Measurements from ENCODE around the gene LPAR1.

The LPAR1 gene

GRCh38 chr9:110872920-110873319 lies 165.3 kb downstream of the LPAR1 start:
- Histone ChIP-seq H3K79me1 (replicated peaks; ENCODE audit: low read length, poor library complexity, severe bottlenecking) (peaks cover 12% of the 10 kb centered on the region), H3K4me3 (ENCODE audit: insufficient read depth in 1 of 2, low read depth in 1 of 2, low read length in 2 of 2) (no peak overlapping the region), H2BK15ac (ENCODE audit: low read depth, poor library complexity, severe bottlenecking) (no peak overlapping the region), H3K36me3 (ENCODE audit: control insufficient read depth in 1 of 2, insufficient read depth in 2 of 2, low read depth in 1 of 2, low read length in 2 of 2) (peaks cover 5 to 73% of the 10 kb centered on the region in 2 experiments), H3K4me1 (ENCODE audit: control insufficient read depth, insufficient read depth, low read depth, low read length) (no peaks in the 10 kb centered on the region), H3K27me3 (ENCODE audit: control insufficient read depth in 1 of 2, insufficient read depth in 1 of 2, low read length in 2 of 2) (no peaks in the 10 kb centered on the region), H3K23ac (ENCODE audit: low read length in 2 of 2) (no peak overlapping the region), H2AK5ac (ENCODE audit: low read length, severe bottlenecking) (no peak overlapping the region), H2BK12ac (ENCODE audit: low read length in 2 of 2) (no peak overlapping the region), H3K9ac (ENCODE audit: low read length) (no peak overlapping the region), H3K27ac (ENCODE audit: low read length, poor library complexity, severe bottlenecking) (no peak overlapping the region), H2BK120ac (ENCODE audit: low read depth, low read length) (no peak overlapping the region), H2BK5ac (ENCODE audit: low read depth, low read length, poor library complexity, severe bottlenecking) (no peak overlapping the region), H3K18ac (ENCODE audit: low read depth in 1 of 2, low read length in 2 of 2) (no peak overlapping the region), H3K4ac (ENCODE audit: low read depth in 1 of 2, low read length in 2 of 2) (no peak overlapping the region), H3K9me3 (ENCODE audit: control insufficient read depth, low read length) (no peaks in the 10 kb centered on the region), H4K8ac (ENCODE audit: low read length) (no peak overlapping the region), H2AFZ (ENCODE audit: low read depth, low read length) (no peak overlapping the region), H4K91ac (ENCODE audit: low read length) (no peak overlapping the region), H3K4me2 (ENCODE audit: low read length, poor library complexity, severe bottlenecking) (no peak overlapping the region), H3K14ac (ENCODE audit: low read length in 2 of 2) (no peak overlapping the region)
- no peak for DNase-seq
- 62% methylated on average over 3 of the region's 6 CpGs for WGBS

- Histone ChIP-seq H2AK5ac (ENCODE audit: low read length, severe bottlenecking) (no peak overlapping the region), H2BK15ac (ENCODE audit: low read depth, poor library complexity, severe bottlenecking) (no peak overlapping the region)
Observed at GRCh38 chr9:110871736-110872135, 166.5 kb downstream of the LPAR1 start.

DNA sequence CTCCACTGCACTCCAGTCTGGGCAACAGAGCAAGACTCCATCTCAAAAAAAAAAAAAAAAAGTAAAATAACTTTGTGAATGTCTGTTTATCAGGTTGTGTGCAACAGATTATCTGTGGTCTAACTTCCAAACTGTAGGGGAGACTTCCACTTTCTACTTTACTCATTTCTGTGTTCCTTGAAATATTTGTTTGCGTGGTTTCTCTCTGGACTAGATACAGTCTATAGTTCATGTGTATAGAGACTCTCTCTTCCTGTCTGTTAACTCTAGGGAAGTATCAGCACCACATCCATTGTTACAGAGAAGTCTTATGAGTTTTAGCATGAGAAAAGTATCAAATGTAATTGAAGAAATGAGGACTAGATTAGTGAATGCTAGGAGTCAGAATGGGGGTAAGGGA lies 168.3 kb downstream of the LPAR1 start:
- no peaks in the 10 kb centered on the region for H3K27me3 ChIP-seq (ENCODE audit: control insufficient read depth in 1 of 2, insufficient read depth in 1 of 2, low read length in 2 of 2)
- H3K27ac ChIP-seq (ENCODE audit: low read length, poor library complexity, severe bottlenecking), result no peak overlapping the region
- no peak overlapping the region for H2BK15ac ChIP-seq (ENCODE audit: low read depth, poor library complexity, severe bottlenecking)
- H2BK5ac ChIP-seq (ENCODE audit: low read depth, low read length, poor library complexity, severe bottlenecking), result no peak overlapping the region
- no peak overlapping the region for H3K4ac ChIP-seq (ENCODE audit: low read depth in 1 of 2, low read length in 2 of 2)
- H3K36me3 ChIP-seq (ENCODE audit: control insufficient read depth in 1 of 2, insufficient read depth in 2 of 2, low read depth in 1 of 2, low read length in 2 of 2), result peaks cover 0 to 64% of the 10 kb centered on the region in 2 experiments
- H3K4me3 ChIP-seq (ENCODE audit: insufficient read depth in 1 of 2, low read depth in 1 of 2, low read length in 2 of 2), result no peak overlapping the region
- H4K8ac ChIP-seq (ENCODE audit: low read length), result no peak overlapping the region
- no CpG with 5 or more reads among the region's 1 CpG for WGBS
- H3K4me2 ChIP-seq (ENCODE audit: low read length, poor library complexity, severe bottlenecking), result no peak overlapping the region
- no peak for DNase-seq
- peaks cover 4% of the 10 kb centered on the region for H3K79me1 ChIP-seq (replicated peaks; ENCODE audit: low read length, poor library complexity, severe bottlenecking)
- H2BK120ac ChIP-seq (ENCODE audit: low read depth, low read length), result no peak overlapping the region
- H4K91ac ChIP-seq (ENCODE audit: low read length), result no peak overlapping the region
- no peak overlapping the region for H3K9ac ChIP-seq (ENCODE audit: low read length)
- no peaks in the 10 kb centered on the region for H3K4me1 ChIP-seq (ENCODE audit: control insufficient read depth, insufficient read depth, low read depth, low read length)
- no peak overlapping the region for H3K18ac ChIP-seq (ENCODE audit: low read depth in 1 of 2, low read length in 2 of 2)
- H2BK12ac ChIP-seq (ENCODE audit: low read length in 2 of 2), result no peak overlapping the region
- H3K14ac ChIP-seq (ENCODE audit: low read length in 2 of 2), result no peak overlapping the region
- H3K9me3 ChIP-seq (ENCODE audit: control insufficient read depth, low read length), result no peaks in the 10 kb centered on the region
- no peak overlapping the region for H2AK5ac ChIP-seq (ENCODE audit: low read length, severe bottlenecking)
- H2AFZ ChIP-seq (ENCODE audit: low read depth, low read length), result no peak overlapping the region
- H3K23ac ChIP-seq (ENCODE audit: low read length in 2 of 2), result no peak overlapping the region

More at GRCh38 chr9:110871736-110872135, 166.5 kb downstream of the LPAR1 start:
- Histone ChIP-seq H3K9ac (ENCODE audit: low read length) (no peak overlapping the region), H3K4me3 (ENCODE audit: insufficient read depth in 1 of 2, low read depth in 1 of 2, low read length in 2 of 2) (no peak overlapping the region), H3K14ac (ENCODE audit: low read length in 2 of 2) (no peak overlapping the region), H3K18ac (ENCODE audit: low read depth in 1 of 2, low read length in 2 of 2) (no peak overlapping the region), H2AFZ (ENCODE audit: low read depth, low read length) (no peak overlapping the region), H3K27me3 (ENCODE audit: control insufficient read depth in 1 of 2, insufficient read depth in 1 of 2, low read length in 2 of 2) (no peaks in the 10 kb centered on the region), H4K8ac (ENCODE audit: low read length) (no peak overlapping the region), H3K36me3 (ENCODE audit: control insufficient read depth in 1 of 2, insufficient read depth in 2 of 2, low read depth in 1 of 2, low read length in 2 of 2) (peaks cover 5 to 72% of the 10 kb centered on the region in 2 experiments), H3K4me1 (ENCODE audit: control insufficient read depth, insufficient read depth, low read depth, low read length) (no peaks in the 10 kb centered on the region), H3K27ac (ENCODE audit: low read length, poor library complexity, severe bottlenecking) (no peak overlapping the region), H2BK5ac (ENCODE audit: low read depth, low read length, poor library complexity, severe bottlenecking) (no peak overlapping the region), H3K23ac (ENCODE audit: low read length in 2 of 2) (no peak overlapping the region), H3K4me2 (ENCODE audit: low read length, poor library complexity, severe bottlenecking) (no peak overlapping the region), H3K79me1 (replicated peaks; ENCODE audit: low read length, poor library complexity, severe bottlenecking) (peaks cover 9% of the 10 kb centered on the region), H2BK12ac (ENCODE audit: low read length in 2 of 2) (no peak overlapping the region), H2BK120ac (ENCODE audit: low read depth, low read length) (no peak overlapping the region), H4K91ac (ENCODE audit: low read length) (no peak overlapping the region), H3K4ac (ENCODE audit: low read depth in 1 of 2, low read length in 2 of 2) (no peak overlapping the region), H3K9me3 (ENCODE audit: control insufficient read depth, low read length) (no peaks in the 10 kb centered on the region)
- WGBS, result 100% methylated on average over 1 of the region's 1 CpG
- DNase-seq, result no peak

DNA sequence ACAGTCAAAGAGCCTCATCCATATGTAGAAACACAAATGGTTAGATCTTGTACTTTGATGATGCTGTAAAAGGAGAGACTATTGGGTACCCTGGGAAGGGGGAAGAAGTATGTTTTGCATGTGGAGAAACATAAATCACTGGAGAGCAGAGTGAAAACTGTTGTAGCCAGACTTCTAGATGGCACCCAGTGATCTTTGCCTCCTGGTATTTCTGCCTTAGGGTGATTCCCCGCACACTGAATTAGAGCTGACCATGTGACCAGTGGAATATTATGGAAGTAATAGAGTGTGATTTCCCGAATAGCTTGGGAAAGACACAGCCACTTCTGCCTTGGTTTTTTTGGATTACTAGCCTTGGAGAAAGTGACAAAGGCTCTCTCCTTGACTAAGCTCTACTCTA lies 174.3 kb downstream of the LPAR1 start:
- DNase-seq, result no peak
- no peak overlapping the region for H3K23ac ChIP-seq (ENCODE audit: low read length in 2 of 2)
- H3K14ac ChIP-seq (ENCODE audit: low read length in 2 of 2), result no peak overlapping the region
- H3K4ac ChIP-seq (ENCODE audit: low read depth in 1 of 2, low read length in 2 of 2), result no peak overlapping the region
- H2BK15ac ChIP-seq (ENCODE audit: low read depth, poor library complexity, severe bottlenecking), result no peak overlapping the region
- H3K79me1 ChIP-seq (replicated peaks; ENCODE audit: low read length, poor library complexity, severe bottlenecking), result no peaks in the 10 kb centered on the region
- no peak overlapping the region for H3K18ac ChIP-seq (ENCODE audit: low read depth in 1 of 2, low read length in 2 of 2)
- no peak overlapping the region for H2AK5ac ChIP-seq (ENCODE audit: low read length, severe bottlenecking)
- no peak overlapping the region for H2BK5ac ChIP-seq (ENCODE audit: low read depth, low read length, poor library complexity, severe bottlenecking)
- H2BK12ac ChIP-seq (ENCODE audit: low read length in 2 of 2), result no peak overlapping the region
- H3K36me3 ChIP-seq (ENCODE audit: control insufficient read depth in 1 of 2, insufficient read depth in 2 of 2, low read depth in 1 of 2, low read length in 2 of 2), result peaks cover 2 to 12% of the 10 kb centered on the region in 2 experiments
- no peak overlapping the region for H2AFZ ChIP-seq (ENCODE audit: low read depth, low read length)
- H3K4me1 ChIP-seq (ENCODE audit: control insufficient read depth, insufficient read depth, low read depth, low read length), result no peaks in the 10 kb centered on the region
- no peaks in the 10 kb centered on the region for H3K27me3 ChIP-seq (ENCODE audit: control insufficient read depth in 1 of 2, insufficient read depth in 1 of 2, low read length in 2 of 2)
- no peak overlapping the region for H3K4me2 ChIP-seq (ENCODE audit: low read length, poor library complexity, severe bottlenecking)
- no peak overlapping the region for H3K27ac ChIP-seq (ENCODE audit: low read length, poor library complexity, severe bottlenecking)
- no peak overlapping the region for H4K91ac ChIP-seq (ENCODE audit: low read length)
- H4K8ac ChIP-seq (ENCODE audit: low read length), result no peak overlapping the region
- no peak overlapping the region for H3K4me3 ChIP-seq (ENCODE audit: insufficient read depth in 1 of 2, low read depth in 1 of 2, low read length in 2 of 2)
- H3K9ac ChIP-seq (ENCODE audit: low read length), result no peak overlapping the region
- H2BK120ac ChIP-seq (ENCODE audit: low read depth, low read length), result no peak overlapping the region
- 100% methylated on average over 2 of the region's 2 CpGs for WGBS
- peaks cover 28% of the 10 kb centered on the region for H3K9me3 ChIP-seq (ENCODE audit: control insufficient read depth, low read length)

All from mesenchymal stem cell (in vitro differentiated cells and primary cell).